ENCODE results near the gene LPAR6.
"Not testable (repeated sequence)": the region's sequence is repeated elsewhere in the genome, so short reads cannot be mapped to it uniquely, and the experiment has no call there.

LPAR6 gene

DNA sequence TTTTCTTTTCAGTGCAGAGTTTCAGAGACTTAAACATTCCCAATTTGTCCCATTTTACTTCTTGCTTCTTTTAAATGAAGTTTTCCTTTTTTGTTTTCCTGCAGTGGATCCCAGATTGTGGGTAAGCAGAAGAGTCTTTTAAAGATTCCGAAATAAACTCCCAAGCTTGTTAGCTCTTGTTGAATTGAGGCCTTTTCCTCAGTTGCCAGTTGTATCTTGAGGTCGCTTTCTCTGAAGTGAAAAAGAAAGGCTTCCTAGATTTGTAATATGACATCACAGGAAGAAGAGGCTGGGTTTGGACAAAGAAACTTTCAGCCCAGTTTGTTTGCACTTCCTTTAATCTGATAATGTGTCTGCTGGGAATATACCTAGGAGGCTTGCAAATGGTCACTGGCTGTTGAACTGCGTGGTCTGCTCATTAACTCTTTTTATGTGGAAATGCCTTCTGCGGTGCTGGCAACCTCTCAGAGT, at the start of gene LPAR6:
LPAR6 (minus strand) TSS at position 233 of the 471 bp plus-strand sequence. CDS start 690 bp downstream, outside the sequence.
- no peak for DNase-seq

GRCh38 chr13:48457578-48458242, 44.8 kb upstream of the LPAR6 start:
- no peak for DNase-seq

- DNase-seq, result no peak
Observed at GRCh38 chr13:48456546-48456945, 43.6 kb upstream of the LPAR6 start.

DNA sequence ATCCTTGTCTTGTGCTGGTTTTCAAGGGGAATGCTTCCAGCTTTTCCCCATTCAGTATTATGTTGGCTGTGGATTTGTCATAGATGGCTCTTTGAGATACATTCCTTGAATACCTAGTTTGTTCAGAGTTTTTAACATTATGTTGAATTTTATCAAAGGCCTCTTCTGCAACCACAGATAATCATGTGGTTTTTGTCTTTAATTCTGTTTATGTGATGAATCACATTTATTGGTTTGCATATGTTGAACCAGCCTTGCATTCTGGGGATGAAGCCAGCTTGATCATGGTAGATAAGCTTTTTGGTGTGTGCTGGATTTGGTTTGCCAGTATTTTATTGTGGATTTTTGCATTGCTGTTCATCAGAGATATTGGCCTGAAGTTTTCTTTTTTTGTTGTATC, 38.3 kb upstream of the LPAR6 start:
- not testable (repeated sequence) for DNase-seq

DNA sequence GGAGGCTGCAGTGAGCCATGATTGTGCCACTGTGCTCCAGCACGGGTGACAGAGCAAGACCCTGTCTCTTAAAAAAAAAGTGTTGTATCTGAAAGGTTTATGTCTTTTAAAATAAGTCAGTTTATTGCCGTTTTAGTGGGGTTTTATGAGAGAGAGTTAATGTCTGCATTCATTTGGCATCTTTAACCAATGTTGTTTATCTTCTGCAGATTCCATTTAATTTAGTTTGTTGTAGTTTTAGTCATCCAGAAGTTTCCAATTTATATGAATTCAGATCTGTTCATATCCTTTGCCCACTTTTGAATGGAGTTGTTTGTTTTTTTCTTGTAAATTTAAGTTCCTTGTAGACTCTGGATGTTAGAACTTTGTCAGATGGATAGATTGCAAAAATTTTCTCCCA, 36.7 kb upstream of the LPAR6 start:
- DNase-seq, result no peak

- DNase-seq, result no peak
Observed at GRCh38 chr13:48448959-48449614, 36.2 kb upstream of the LPAR6 start.

- no peak for DNase-seq
Observed at GRCh38 chr13:48448285-48448958, 35.5 kb upstream of the LPAR6 start.

DNA sequence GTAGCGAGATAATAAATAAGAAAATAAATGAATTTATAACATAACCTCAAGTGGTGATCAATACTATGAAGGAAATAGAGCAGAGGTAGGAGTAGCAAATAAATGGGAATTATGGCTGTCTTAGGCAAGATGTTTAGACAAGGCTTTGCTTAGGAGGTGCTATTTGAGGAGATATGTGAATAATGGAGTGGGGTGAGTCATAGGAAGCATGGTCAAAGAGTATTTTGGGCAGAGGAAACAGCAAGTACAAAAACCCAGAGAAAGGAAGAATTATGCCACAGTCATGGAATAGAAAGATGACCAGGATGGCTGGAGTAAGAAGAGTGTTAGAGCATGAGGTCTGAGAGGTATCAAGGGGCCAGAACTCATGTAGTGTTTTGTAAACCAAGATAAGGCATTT, 33.6 kb upstream of the LPAR6 start:
- no peak for DNase-seq

DNA sequence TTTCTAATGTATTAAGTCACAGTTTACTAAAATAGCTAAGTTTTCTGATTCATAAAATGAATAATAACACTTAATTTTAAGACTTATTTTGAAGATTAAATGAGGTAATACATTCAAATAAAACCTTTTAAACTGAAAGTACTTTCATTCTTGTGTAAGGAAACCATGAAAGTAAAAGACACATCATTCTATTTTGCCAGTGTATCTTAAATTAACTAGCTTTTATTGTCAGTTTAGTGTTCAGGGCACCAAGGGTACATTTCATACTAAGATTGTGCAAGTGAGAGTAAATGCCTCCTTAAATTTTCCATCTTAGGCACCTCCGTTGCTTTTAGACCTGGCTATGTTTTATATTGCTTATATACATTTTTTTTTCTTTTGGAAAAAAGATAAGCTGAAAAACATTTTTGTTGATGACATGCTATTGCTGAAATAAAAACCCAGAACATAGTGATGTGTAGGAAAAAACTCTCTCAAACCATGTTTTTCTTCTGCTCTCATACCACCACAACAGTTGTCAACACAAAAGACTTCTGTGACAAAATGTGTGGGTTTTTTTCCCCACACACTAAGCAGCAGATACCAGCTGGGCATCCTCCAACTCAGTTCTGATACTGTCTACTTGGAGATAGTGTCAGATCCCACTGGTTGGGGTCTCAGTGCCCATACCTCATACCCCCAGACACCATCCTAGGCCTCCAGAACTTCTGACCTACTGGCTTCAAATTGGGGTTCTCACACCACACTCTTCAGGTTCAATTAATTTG, 30.7 kb upstream of the LPAR6 start:
- no peak for DNase-seq

- no peak for DNase-seq
Observed at GRCh38 chr13:48437371-48437770, 24.5 kb upstream of the LPAR6 start.

- no peak for DNase-seq
Observed at GRCh38 chr13:48436661-48437288, 23.9 kb upstream of the LPAR6 start.

DNA sequence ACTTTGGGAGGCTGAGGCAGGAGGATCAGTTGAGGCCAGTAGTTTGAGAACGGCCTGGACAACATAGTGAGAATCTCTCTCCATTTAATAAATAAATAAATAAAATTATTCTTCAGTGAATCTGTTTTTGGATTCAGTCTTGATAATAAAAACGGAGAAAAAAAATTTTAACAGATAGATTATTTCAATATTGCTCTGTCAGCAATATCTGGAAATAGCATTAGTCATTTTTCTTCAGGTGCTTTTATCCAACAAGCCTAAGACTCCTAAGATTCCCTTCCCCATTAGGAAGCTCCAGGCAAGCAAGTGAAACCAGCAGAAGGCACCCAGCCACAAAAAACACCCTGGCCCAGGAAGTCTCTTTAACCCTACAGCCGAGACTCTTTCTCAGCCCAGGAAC, 21.3 kb upstream of the LPAR6 start:
- no peak for DNase-seq

GRCh38 chr13:48431987-48432615, 19.2 kb upstream of the LPAR6 start:
- no peak for DNase-seq

DNA sequence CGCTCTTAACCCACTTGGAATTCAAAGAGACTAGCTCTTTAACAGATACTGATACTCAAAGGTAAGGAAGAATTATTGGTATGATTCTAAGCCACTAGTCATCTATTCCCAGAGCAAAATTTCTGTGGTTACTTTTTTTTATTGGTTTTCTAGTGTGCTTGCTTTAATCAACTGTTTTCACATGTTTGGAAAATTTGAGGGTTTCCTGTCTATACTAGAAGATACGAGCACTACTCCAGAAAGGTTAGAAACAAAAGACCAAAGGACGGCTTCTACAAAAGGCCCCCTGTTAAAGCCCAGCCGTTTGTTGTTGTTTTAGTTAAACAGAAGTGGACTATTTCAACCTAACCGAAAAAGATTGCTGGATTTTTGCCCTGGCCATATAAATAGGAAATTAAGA, 18.5 kb upstream of the LPAR6 start:
- no peak for DNase-seq

GRCh38 chr13:48429886-48430285, 17.0 kb upstream of the LPAR6 start:
- no peak for DNase-seq

GRCh38 chr13:48429036-48429435, 16.1 kb upstream of the LPAR6 start:
- DNase-seq, result no peak

DNA sequence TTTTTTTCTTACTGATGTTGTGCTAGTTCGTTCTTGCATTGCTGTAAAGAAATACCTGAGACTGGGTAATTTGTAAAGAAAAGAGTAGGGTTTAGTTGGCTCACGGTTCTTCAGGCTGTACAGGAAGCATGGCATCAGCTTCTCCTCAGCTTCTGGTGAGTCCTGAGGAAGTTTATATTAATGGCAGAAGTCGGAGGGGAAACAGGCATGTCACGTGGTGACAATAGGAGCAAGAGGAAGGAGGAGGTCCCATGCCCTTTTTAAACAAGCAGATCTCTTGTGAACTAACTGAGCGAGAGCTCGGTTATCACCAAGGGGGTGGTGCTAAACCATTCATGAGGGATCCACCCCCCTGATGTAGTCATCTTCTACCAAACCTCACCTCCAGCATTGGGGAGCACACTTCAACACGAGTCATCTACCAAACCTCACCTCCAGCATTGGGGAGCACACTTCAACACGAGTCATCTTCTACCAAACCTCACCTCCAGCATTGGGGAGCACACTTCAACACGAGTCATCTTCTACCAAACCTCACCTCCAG, 13.9 kb upstream of the LPAR6 start:
- not testable (repeated sequence) for DNase-seq

GRCh38 chr13:48426052-48426451, 13.1 kb upstream of the LPAR6 start:
- DNase-seq, result no peak

DNA sequence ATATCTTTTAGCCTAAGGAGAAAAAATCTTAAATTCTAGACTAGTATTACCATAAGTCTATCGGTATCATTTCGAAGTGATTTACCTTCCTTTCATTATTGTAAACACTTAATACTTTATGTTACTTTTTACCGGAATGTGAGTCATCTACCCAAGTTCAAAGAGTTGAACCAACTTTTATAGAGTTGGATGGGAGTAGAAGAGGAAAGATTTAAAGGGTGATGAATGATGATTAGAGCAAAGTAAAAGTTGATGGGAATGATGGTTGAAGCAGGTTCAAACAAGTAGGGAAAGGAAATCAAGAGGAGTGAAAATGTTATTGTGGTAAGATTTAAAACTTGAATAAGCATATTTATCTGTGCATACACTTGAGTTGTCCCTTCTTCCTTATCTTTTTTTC, 11.3 kb upstream of the LPAR6 start:
- no peak for DNase-seq

DNA sequence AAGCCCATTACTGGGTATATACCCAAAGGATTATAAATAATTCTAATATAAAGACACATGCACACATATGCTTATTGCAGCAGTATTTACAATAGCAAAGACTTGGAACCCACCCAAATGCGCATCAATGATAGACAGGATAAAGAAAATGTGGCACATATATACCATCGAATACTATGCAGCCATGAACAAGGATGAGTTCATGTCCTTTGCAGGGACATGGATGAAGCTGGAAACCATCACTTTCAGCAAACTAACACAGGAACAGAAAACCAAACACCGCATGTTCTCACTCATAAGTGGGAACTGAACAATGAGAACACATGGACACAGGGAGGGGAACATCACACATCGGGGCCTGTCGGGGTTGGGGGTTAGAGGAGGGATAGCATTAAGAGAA, 9.1 kb upstream of the LPAR6 start:
- not testable (repeated sequence) for DNase-seq

DNA sequence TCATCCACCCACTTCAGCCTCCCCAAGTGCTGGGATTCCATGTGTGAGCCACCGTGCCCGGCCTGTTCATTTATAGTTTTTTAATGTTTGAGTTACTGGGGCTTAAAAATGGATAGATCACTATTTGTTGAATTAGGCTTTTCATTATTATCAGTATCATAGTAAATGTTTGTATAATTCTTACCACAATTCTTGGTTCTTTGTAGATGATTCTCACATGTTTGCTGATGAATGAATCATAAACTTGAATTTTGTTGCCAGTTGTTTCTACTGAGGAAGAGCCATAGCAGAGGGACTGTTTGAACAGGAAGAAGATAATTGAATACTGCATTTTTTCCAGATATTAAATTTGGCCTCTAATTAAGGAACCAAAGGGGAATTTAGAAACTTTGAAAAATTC, 2.6 kb upstream of the LPAR6 start:
- no peak for DNase-seq

DNA sequence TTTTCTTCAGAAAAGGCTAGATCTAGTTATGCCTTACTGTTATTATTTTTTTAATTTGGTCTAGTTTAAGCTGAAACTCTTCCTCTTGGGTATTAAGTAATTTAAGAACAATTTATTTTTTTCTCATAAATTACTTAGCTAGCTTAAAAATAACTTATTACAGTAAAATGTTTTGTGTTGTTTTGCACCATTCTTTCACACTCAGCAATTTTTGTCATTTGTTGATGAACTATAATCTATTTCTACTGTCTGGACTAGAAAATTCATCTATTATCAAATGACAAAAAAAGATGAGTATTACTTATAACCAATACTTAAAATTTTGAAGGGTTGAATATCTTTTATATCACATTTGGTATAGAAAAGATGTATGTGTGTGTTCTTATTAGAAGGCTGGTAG, 1.6 kb upstream of the LPAR6 start:
- no peak for DNase-seq

All from NCI-H2029 treated with DMSO at 0.1 percent for 48 hours (cell line).